GM19463 (cell line): ENCODE measurements around the gene TMEM59L.

Experiments
- ATAC-seq: cut with Tn5 transposase; IDR thresholded peaks from one replicate; pipeline ENCODE4 v1.9.1; 2021; ENCODE audit warnings: mild to moderate bottlenecking, moderate library complexity; ENCODE audit not compliant: unreplicated experiment

Gene TMEM59L

GRCh38 chr19:18636183-18636968 lies 23.7 kb downstream of the TMEM59L start:
- peak; percentile 89 for ATAC-seq

- ATAC-seq, result no peak
Measured at GRCh38 chr19:18636969-18637629, 24.4 kb downstream of the TMEM59L start, which contains the start of gene KLHL26. TSS of gene KLHL26 (plus strand) at chr19:18637028. CDS start at chr19:18637055, 27 bp downstream.

- ATAC-seq, result no peak
Measured at GRCh38 chr19:18637673-18638630, 25.3 kb downstream of the TMEM59L start.

- no peak for ATAC-seq
Measured at GRCh38 chr19:18639706-18640243, 27.1 kb downstream of the TMEM59L start.

- no peak for ATAC-seq
Measured at GRCh38 chr19:18644196-18645034, 31.7 kb downstream of the TMEM59L start.

GRCh38 chr19:18645035-18645511 lies 32.4 kb downstream of the TMEM59L start:
- no peak for ATAC-seq

GRCh38 chr19:18646535-18647370 lies 34.1 kb downstream of the TMEM59L start:
- ATAC-seq, result no peak

GRCh38 chr19:18647371-18647767 lies 34.7 kb downstream of the TMEM59L start:
- ATAC-seq, result no peak

- ATAC-seq, result no peak
Measured at GRCh38 chr19:18647807-18648206, 35.1 kb downstream of the TMEM59L start.

- ATAC-seq, result no peak
Measured at GRCh38 chr19:18648973-18649315, 36.3 kb downstream of the TMEM59L start.

GRCh38 chr19:18649371-18650020 lies 36.8 kb downstream of the TMEM59L start:
- ATAC-seq, result peak; percentile 60

GRCh38 chr19:18650021-18650390 lies 37.3 kb downstream of the TMEM59L start:
- no peak for ATAC-seq

GRCh38 chr19:18650468-18651041 lies 37.9 kb downstream of the TMEM59L start:
- ATAC-seq, result no peak

- no peak for ATAC-seq
Measured at GRCh38 chr19:18651300-18651699, 38.6 kb downstream of the TMEM59L start.

- no peak for ATAC-seq
Measured at GRCh38 chr19:18651733-18652132, 39.1 kb downstream of the TMEM59L start.

GRCh38 chr19:18653853-18654252 lies 41.2 kb downstream of the TMEM59L start:
- no peak for ATAC-seq

- no peak for ATAC-seq
Measured at GRCh38 chr19:18654469-18654868, 41.8 kb downstream of the TMEM59L start.

- ATAC-seq, result no peak
Measured at GRCh38 chr19:18655173-18655844, 42.6 kb downstream of the TMEM59L start.
